Mesodermal cell (in vitro differentiated cells): ENCODE results near the gene UTS2R.

Experiments
- H3K27ac ChIP-seq: 2 replicates; pipeline ENCODE4 v1.7.0; 2013; ENCODE audit warnings: mild to moderate bottlenecking, low read depth, low read length, moderate library complexity; ENCODE audit not compliant: severe bottlenecking
- H3K36me3 ChIP-seq: 2 replicates; pipeline ENCODE4 v1.7.1; 2013; ENCODE audit warnings: mild to moderate bottlenecking, low read length, moderate library complexity; ENCODE audit not compliant: control insufficient read depth, insufficient read depth
- H3K4me1 ChIP-seq: one replicate; pipeline ENCODE4 v1.7.1; 2013; ENCODE audit warnings: mild to moderate bottlenecking, low read length; ENCODE audit not compliant: insufficient read depth, control insufficient read depth, poor library complexity, severe bottlenecking
- H3K4me3 ChIP-seq: 2 replicates; pipeline ENCODE4 v1.7.0; 2013; ENCODE audit warnings: low read length, control low read depth, mild to moderate bottlenecking; ENCODE audit not compliant: insufficient read depth, poor library complexity, severe bottlenecking; ENCODE audit errors: extremely low read depth
- H3K9me3 ChIP-seq: 2 replicates; pipeline ENCODE4 v1.7.1; 2013; ENCODE audit warnings: mild to moderate bottlenecking, low read length, moderate library complexity; ENCODE audit not compliant: control insufficient read depth
- WGBS, 2 experiments: methylation state at CpG; one replicate each; pipeline ENCODE4 v1.1.5; 2013; ENCODE audit warnings: missing lambda C conversion rate in 2 of 2; ENCODE audit not compliant: insufficient coverage in 2 of 2; 5-methylcytosine and 5-hydroxymethylcytosine counted together

UTS2R gene

DNA sequence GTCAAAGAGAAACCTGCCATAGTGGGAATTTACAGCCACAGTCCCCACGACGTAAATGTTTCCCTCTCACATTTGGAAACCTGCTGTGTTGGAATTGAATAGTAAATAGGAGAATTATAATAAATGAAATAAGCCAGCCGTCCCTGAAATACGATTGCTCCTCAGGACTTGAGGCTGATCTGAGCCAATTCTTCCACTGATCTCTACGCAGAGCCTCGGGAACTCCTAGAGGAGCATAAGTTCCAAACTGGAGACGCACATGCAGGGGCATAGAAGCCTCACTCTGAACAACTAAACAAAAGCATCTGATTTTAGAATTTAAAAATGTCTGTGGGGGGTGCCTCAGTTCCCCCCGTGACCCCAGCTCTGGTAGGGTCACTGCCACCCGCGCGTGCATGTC is 22.7 kb upstream of the UTS2R start:
- WGBS, 2 experiments = 87 to 89% methylated on average over 4 to 10 of the region's 11 CpGs
- Histone ChIP-seq H3K36me3 (no peaks in the 10 kb centered on the region), H3K4me3 (no peak overlapping the region), H3K27ac (no peak overlapping the region), H3K4me1 (peaks cover 6% of the 10 kb centered on the region), H3K9me3 (no peaks in the 10 kb centered on the region)

- H3K27ac ChIP-seq = no peak overlapping the region
- H3K36me3 ChIP-seq = no peaks in the 10 kb centered on the region
- H3K9me3 ChIP-seq = no peaks in the 10 kb centered on the region
- H3K4me1 ChIP-seq = peaks cover 6% of the 10 kb centered on the region
- 80 to 85% methylated on average over 4 to 11 of the region's 11 CpGs for WGBS, 2 experiments
- no peak overlapping the region for H3K4me3 ChIP-seq
Measured at GRCh38 chr17:82349287-82349701, 22.3 kb upstream of the UTS2R start.

DNA sequence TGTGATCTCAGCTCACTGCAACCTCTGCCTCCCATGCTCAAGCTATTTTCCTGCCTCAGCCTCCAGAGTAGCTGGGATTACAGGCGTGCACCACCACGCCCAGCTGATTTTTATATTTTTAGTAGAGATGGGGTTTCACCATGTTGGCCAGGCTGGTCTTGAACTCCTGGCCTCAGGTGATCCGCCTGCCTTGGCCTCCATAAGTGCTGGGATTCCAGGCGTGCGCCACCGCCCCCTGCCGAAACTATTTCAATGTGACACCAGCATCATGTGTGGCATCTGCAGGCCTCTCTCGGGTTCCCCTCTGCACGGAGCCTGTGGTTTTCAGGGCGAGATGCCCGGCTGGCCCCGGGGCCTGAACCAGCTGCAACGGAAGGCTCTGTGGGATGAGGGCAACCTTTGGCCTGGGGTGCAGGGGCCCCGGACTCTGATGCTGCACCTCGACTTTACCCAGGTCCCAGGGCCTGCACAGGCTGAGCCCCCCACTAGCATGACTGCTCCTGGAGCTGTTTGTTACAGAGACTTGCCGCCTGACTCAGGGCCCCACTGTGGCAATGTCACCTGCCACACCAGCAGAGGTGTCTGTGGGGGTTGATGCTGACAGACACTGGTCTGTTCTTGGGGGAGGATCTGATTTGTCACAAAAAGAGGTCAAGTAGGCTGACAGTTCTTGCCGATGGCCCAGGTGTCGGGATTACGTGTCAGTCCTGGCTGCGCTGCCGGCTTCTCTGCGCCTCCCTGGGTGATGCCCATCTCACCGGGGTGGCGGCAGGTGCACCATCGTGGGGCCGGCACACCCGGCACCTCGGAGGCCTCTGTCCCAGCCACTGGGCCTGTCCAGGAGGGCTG is 21.2 kb upstream of the UTS2R start:
- no peak overlapping the region for H3K4me3 ChIP-seq
- 92 to 95% methylated on average over 26 of the region's 28 CpGs for WGBS, 2 experiments

DNA sequence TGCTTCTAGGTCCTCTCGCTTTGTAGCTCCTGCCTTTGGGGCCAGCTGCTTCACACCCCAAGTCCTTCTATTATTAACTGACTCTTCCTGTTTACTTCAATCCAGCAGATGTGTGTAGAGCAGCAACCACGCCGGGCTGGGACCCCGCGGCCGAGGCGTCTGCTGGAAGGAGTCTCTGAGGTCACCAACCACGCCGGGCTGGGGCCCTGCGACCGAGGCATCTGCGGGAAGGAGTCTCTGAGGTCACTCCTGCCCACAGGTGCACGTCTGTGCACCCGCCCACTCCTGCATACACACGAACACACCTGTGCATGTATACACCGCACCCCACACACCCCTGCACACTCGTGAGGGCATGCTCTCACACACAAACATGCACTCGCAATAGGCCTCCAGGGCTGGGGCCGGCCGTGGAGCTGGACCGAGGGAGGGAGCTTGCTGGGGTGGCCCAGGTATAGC is 20.3 kb upstream of the UTS2R start:
- Histone ChIP-seq H3K36me3 (no peaks in the 10 kb centered on the region), H3K4me3 (no peak overlapping the region), H3K9me3 (no peaks in the 10 kb centered on the region), H3K4me1 (peaks cover 4% of the 10 kb centered on the region), H3K27ac (no peak overlapping the region)
- 90 to 91% methylated on average over 19 to 20 of the region's 21 CpGs for WGBS, 2 experiments

More for the DNA sequence above, 21.2 kb upstream of the UTS2R start:
- Histone ChIP-seq H3K4me1 (peaks cover 4% of the 10 kb centered on the region), H3K27ac (no peak overlapping the region), H3K9me3 (no peaks in the 10 kb centered on the region), H3K36me3 (no peaks in the 10 kb centered on the region)

GRCh38 chr17:82351713-82352488 is 19.7 kb upstream of the UTS2R start:
- no peak overlapping the region for H3K27ac ChIP-seq
- peaks cover under 1% of the 10 kb centered on the region for H3K4me1 ChIP-seq
- no peaks in the 10 kb centered on the region for H3K9me3 ChIP-seq
- H3K4me3 ChIP-seq = no peak overlapping the region
- WGBS, 2 experiments = 50% methylated on average over 23 to 24 of the region's 26 CpGs
- no peaks in the 10 kb centered on the region for H3K36me3 ChIP-seq

DNA sequence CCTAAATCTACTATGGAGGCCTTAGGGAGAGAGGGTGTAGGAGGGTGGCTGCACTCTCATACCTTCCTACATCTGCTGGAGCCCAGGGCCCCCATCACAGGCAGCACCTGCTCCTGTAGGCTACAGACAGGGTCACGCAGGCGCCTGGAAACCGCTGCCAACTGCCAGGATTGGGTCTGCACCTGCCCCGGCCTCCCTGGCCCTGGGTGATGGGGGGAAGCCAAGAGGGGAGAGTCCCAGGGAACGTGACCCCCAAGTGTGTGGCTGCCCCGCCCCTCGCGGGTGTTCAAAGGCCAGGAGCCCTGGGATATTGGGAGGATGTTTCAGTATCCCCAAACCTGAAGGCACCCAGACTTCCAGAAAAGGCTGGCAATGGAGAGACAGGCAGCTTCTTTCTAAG is 18.1 kb upstream of the UTS2R start:
- Histone ChIP-seq H3K4me1 (no peaks in the 10 kb centered on the region), H3K4me3 (no peak overlapping the region), H3K27ac (no peak overlapping the region), H3K9me3 (no peaks in the 10 kb centered on the region), H3K36me3 (no peaks in the 10 kb centered on the region)
- 87 to 92% methylated on average over 8 of the region's 8 CpGs for WGBS, 2 experiments

- 79 to 92% methylated on average over 6 to 7 of the region's 7 CpGs for WGBS, 2 experiments
- Histone ChIP-seq H3K36me3 (no peaks in the 10 kb centered on the region), H3K4me3 (no peak overlapping the region), H3K9me3 (no peaks in the 10 kb centered on the region), H3K27ac (no peak overlapping the region), H3K4me1 (no peaks in the 10 kb centered on the region)
Measured at GRCh38 chr17:82354804-82355308, 16.7 kb upstream of the UTS2R start.

GRCh38 chr17:82355770-82356427 is 15.7 kb upstream of the UTS2R start:
- no peak overlapping the region for H3K27ac ChIP-seq
- no peaks in the 10 kb centered on the region for H3K4me1 ChIP-seq
- no peaks in the 10 kb centered on the region for H3K9me3 ChIP-seq
- WGBS, 2 experiments = 82 to 88% methylated on average over 11 of the region's 11 CpGs
- H3K36me3 ChIP-seq = no peaks in the 10 kb centered on the region
- H3K4me3 ChIP-seq = no peak overlapping the region

- H3K9me3 ChIP-seq = no peaks in the 10 kb centered on the region
- 67 to 73% methylated on average over 19 to 20 of the region's 20 CpGs for WGBS, 2 experiments
- no peaks in the 10 kb centered on the region for H3K36me3 ChIP-seq
- H3K27ac ChIP-seq = no peak overlapping the region
- H3K4me1 ChIP-seq = no peaks in the 10 kb centered on the region
- no peak overlapping the region for H3K4me3 ChIP-seq
Measured at GRCh38 chr17:82356845-82357355, 14.7 kb upstream of the UTS2R start.

DNA sequence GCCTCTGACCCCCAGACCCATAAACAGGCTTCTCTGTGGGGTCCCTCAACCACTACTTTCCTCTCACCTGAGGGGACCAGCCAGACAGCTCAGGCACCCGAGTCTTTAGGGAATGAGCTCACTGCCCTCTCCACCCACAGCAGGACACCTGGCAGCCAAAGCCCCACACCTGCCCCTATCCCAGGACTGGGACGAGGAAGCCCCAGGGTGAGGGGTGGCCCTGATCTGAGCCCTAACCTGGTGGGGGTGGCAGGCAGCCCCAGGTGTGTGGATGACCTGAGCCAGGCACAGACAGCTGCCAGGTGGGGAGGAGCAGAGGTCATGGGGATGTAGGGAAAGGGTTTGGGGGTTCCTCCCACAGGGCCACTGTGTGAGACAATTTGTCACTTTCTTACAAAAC is 14.2 kb upstream of the UTS2R start:
- H3K9me3 ChIP-seq = no peaks in the 10 kb centered on the region
- H3K36me3 ChIP-seq = no peaks in the 10 kb centered on the region
- 100% methylated on average over 1 of the region's 2 CpGs for WGBS, 2 experiments
- no peaks in the 10 kb centered on the region for H3K4me1 ChIP-seq
- no peak overlapping the region for H3K4me3 ChIP-seq
- H3K27ac ChIP-seq = no peak overlapping the region
